Breast epithelium (tissue), 3 donors: Measurements from ENCODE around the gene SPATA3.

Source experiments
- POLR2A ChIP-seq: fragments of 450-650 bp; IDR thresholded peaks from one replicate; pipeline ENCODE4 v1.6.1; 2016; ENCODE audit warnings: antibody characterized with exemption, mild to moderate bottlenecking, moderate library complexity
- TF ChIP-seq, protein P1 (sequence below), 3 donors: fragments of 450-650 bp; IDR thresholded peaks; one replicate each; pipeline ENCODE4 v1.5.1; 2016 to 2017; ENCODE audit warnings: antibody characterized with exemption in 3 of 3, mild to moderate bottlenecking in 3 of 3, moderate library complexity in 3 of 3

DNA sequence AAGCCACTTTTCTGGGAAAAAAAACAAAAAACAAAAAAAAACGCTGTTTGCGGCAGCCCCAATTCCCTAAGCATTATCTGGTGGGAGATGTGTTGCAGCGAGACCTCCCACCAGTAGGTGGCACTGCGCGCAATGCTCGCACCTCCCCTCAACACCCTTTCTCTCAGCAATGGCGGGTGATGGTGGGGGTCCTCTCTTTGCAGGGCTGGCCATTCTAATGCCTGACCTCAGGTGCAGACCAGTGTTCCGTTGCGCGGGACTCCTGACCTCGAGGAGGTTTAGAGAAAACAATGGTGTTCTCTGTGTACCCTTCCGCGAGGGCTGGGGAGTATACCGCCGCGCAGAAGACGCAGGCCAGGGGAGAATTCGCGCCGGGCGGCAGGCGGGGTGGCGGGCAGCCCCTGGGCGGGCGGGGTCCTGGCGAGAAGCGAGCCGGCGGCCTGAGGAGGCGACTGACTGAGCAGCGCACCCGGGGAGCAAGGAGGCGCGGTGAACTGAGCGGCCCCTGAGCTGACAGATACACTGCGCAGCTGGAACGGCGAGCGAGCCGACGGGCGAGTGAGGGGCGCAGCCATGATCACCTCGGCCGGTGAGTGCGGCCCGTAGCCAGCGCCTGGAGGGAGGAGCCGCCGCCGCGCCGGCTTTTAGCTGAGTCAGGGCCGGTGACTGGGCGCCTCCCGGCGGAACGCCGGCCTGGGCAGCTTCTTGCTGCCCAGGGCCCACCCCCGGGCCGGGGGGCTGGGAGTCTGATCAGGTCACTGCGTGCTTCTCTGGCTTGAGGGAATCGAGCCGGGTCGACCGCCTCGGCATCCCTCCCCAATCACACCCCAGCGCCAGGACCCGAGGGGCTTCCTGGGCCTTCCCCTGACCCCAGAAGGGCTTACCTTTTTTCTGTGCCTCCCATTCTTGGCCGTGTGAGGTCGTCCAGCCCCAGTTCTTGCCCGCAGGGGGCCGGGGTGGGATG is 60.8 kb downstream of the SPATA3 start, which contains the start of gene PSMD1:
- TF ChIP-seq, protein P1, sequence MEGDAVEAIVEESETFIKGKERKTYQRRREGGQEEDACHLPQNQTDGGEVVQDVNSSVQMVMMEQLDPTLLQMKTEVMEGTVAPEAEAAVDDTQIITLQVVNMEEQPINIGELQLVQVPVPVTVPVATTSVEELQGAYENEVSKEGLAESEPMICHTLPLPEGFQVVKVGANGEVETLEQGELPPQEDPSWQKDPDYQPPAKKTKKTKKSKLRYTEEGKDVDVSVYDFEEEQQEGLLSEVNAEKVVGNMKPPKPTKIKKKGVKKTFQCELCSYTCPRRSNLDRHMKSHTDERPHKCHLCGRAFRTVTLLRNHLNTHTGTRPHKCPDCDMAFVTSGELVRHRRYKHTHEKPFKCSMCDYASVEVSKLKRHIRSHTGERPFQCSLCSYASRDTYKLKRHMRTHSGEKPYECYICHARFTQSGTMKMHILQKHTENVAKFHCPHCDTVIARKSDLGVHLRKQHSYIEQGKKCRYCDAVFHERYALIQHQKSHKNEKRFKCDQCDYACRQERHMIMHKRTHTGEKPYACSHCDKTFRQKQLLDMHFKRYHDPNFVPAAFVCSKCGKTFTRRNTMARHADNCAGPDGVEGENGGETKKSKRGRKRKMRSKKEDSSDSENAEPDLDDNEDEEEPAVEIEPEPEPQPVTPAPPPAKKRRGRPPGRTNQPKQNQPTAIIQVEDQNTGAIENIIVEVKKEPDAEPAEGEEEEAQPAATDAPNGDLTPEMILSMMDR (IDR thresholded peaks at IDR 0.05) = peak; percentile 88 to 91 (median 91)
- no peak for TF ChIP-seq POLR2A
